HG02571 (cell line): ENCODE data around the gene MUC4.
"Not testable (repeated sequence)": the region's sequence is repeated elsewhere in the genome, so short reads cannot be mapped to it uniquely, and the experiment has no call there.

Experiments
- ATAC-seq: cut with Tn5 transposase; IDR thresholded peaks from one replicate; pipeline ENCODE4 v1.9.1; 2021; ENCODE audit warnings: mild to moderate bottlenecking, moderate library complexity; ENCODE audit not compliant: unreplicated experiment

Gene MUC4

GRCh38 chr3:195722139-195722995 is 89.4 kb downstream of the MUC4 start:
- not testable (repeated sequence) for ATAC-seq

- not testable (repeated sequence) for ATAC-seq
These were observed 90.8 kb downstream of the MUC4 start, which contains the start of gene MUC20 for GRCh38 chr3:195720831-195721506. Gene MUC20 (plus strand): TSS chr3:195720978. CDS start chr3:195721008, 30 bp downstream.

- ATAC-seq: not testable (repeated sequence)
These were observed 92.0 kb downstream of the MUC4 start for GRCh38 chr3:195719514-195720254.

- ATAC-seq: no peak
These were observed 93.2 kb downstream of the MUC4 start for GRCh38 chr3:195718477-195718984.

GRCh38 chr3:195717852-195718476 is 93.8 kb downstream of the MUC4 start:
- no peak for ATAC-seq

GRCh38 chr3:195717416-195717815 is 94.3 kb downstream of the MUC4 start:
- ATAC-seq: no peak

GRCh38 chr3:195715583-195716266 is 96.0 kb downstream of the MUC4 start:
- no peak for ATAC-seq

GRCh38 chr3:195715134-195715533 is 96.6 kb downstream of the MUC4 start:
- no peak for ATAC-seq

- no peak for ATAC-seq
These were observed 97.2 kb downstream of the MUC4 start for GRCh38 chr3:195714380-195715011.

- not testable (repeated sequence) for ATAC-seq
These were observed 98.6 kb downstream of the MUC4 start for GRCh38 chr3:195713150-195713549.

GRCh38 chr3:195712535-195712910 is 99.2 kb downstream of the MUC4 start:
- not testable (repeated sequence) for ATAC-seq

GRCh38 chr3:195711813-195712534 is 99.8 kb downstream of the MUC4 start:
- no peak for ATAC-seq

GRCh38 chr3:195711091-195711812 is 100.5 kb downstream of the MUC4 start:
- not testable (repeated sequence) for ATAC-seq

GRCh38 chr3:195710126-195710905 is 101.4 kb downstream of the MUC4 start:
- ATAC-seq: not testable (repeated sequence)

- no peak for ATAC-seq
These were observed 102.0 kb downstream of the MUC4 start for GRCh38 chr3:195709676-195710085.

GRCh38 chr3:195708626-195709481 is 102.9 kb downstream of the MUC4 start:
- no peak for ATAC-seq

- ATAC-seq: no peak
These were observed 103.7 kb downstream of the MUC4 start for GRCh38 chr3:195708061-195708460.
